ENCODE results near the gene EPPIN. TPM values are rescaled to one million over a fixed set of nuclear protein-coding genes. Genes with fewer than 3 reads are reported as not detected.

The EPPIN gene
- total RNA-seq (2021; fragmentation: NEBNext Ultra II Directional; extraction: Animal tissue kit (Norgen Biotek cat#: 25700)) (0.13 TPM in 1 of 2 replicates, not detected in the other), polyA plus RNA-seq (2011; rRNA removed) (0.06 TPM in 1 of 2 replicates, not detected in the other), polyA minus RNA-seq (2011; rRNA and poly(A)+ RNA removed) (not detected in 2 replicates)
- polyA plus RNA-seq (2011; cell fraction: cytosol; rRNA removed), result not detected
- polyA plus RNA-seq (2011; cell fraction: nucleus; rRNA removed), result 0.17 TPM
- polyA plus RNA-seq (2012, experiment 1 of 2), result 0.20 to 0.54 TPM (median 0.34 TPM) in 4 replicates
- 0.14 TPM for polyA plus RNA-seq (2012, experiment 2 of 2)
- 0.14 TPM for polyA plus RNA-seq (2013, experiment 1 of 2)
- polyA plus RNA-seq (2013, experiment 2 of 2), result 0.20 TPM
- not detected for polyA minus RNA-seq (2011; cell fraction: cytosol; rRNA and poly(A)+ RNA removed)
- polyA minus RNA-seq (2011; cell fraction: nucleus; rRNA and poly(A)+ RNA removed), result 0.20 TPM
- long read RNA-seq, experiment 1, result 0 reads
- long read RNA-seq, experiment 2, result 0 reads

DNA sequence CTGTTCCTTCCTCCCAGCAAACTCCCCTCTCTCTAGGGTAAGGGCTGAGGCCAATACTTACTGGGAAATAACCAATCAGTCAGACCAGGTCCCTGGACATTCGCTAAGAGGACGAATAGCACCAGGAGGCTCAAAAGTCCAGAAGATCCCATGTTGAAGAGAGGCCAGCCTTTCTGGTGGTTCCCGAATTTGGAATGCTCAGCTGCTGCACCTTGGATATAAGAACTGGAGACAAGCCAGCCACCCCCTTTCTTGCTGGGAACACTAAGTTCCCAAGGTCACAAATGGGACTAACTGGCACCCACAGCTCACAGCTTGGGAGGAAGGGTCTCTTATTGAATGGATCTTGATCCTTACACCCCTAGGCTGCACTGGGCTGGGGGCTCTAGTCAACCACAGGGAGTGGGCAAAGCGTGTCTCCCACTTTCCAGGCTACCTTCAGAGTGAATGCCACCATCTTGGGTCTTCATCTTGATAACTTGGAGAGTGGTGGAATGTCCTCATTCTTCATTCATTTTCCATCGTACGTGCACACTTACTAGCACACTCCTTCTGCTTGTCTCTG is at the start of gene EPPIN:
Gene EPPIN (minus strand): TSS at position 196 of the 565 bp plus-strand sequence. CDS start 44 bp downstream, at position 152.
- H3K9ac ChIP-seq (replicated peaks in 1 of 4; ENCODE audit: extremely low read depth in 1 of 4, low read depth in 3 of 4, low read length in 3 of 4), result no peak within 1 kb of the TSS
- no peaks in the 10 kb centered on the region for H3K27me3 ChIP-seq (replicated peaks in 1 of 4; ENCODE audit: control insufficient read depth in 3 of 4, extremely low read depth in 1 of 4, insufficient read depth in 3 of 4, low read length in 3 of 4)
- H3K4me1 ChIP-seq (replicated peaks in 1 of 4; ENCODE audit: control insufficient read depth in 3 of 4, insufficient read depth in 4 of 4, low read length in 3 of 4), result peaks cover 0 to 5% (median 0%) of the 10 kb centered on the region in 4 experiments; a peak in 1 of 7 replicates
- ChIA-PET POLR2A (ENCODE audit: partially characterized antibody) (interaction anchor here (1.4 kb wide), 1 partner anchor 265 kb away, joined by 3 read pairs; the partner anchor contains the start of gene UBE2C), CTCF (ENCODE audit: partially characterized antibody) (interaction anchor here (0.6 to 6.2 kb wide), 9 partner anchors 9 to 465 kb away, joined by 3 to 73 read pairs (median 3); partner anchors contain the start of gene WFDC6)
- H3K79me2 ChIP-seq (ENCODE audit: control insufficient read depth in 1 of 2, insufficient read depth in 2 of 2, low read length in 2 of 2), result no peaks in the 10 kb centered on the region
- H3K4me3 ChIP-seq (ENCODE audit: extremely low read depth in 1 of 4, insufficient read depth in 2 of 4, low read depth in 3 of 4, low read length in 4 of 4), result no peak within 1 kb of the TSS
- no peak within 1 kb of the TSS for H3K14ac ChIP-seq (ENCODE audit: insufficient read length)
- FAIRE-seq, result no peak
- H4K5ac ChIP-seq (ENCODE audit: insufficient read length, low read depth, low read length), result no peak within 1 kb of the TSS
- H4K8ac ChIP-seq (ENCODE audit: extremely low read depth, insufficient read depth, low read length), result no peak within 1 kb of the TSS
- no peak within 1 kb of the TSS for H3K18ac ChIP-seq (ENCODE audit: extremely low read depth, low read length)
- WGBS, 2 experiments (ENCODE audit: extremely low coverage in 1 of 2, insufficient coverage in 1 of 2, insufficient read length in 1 of 2, insufficient replicate concordance in 2 of 2, low coverage in 1 of 2, low lambda C conversion rate in 2 of 2, missing lambda C conversion rate in 1 of 2), result 92% methylated on average over 6 of the region's 6 CpGs; no CpG with 5 or more reads in 1 of the 2 experiments
- H4K91ac ChIP-seq (replicated peaks; ENCODE audit: insufficient read length, low read length), result peak within 1 kb of the TSS; percentile 15
- H3K27ac ChIP-seq (ENCODE audit: low read depth, low read length), result no peak within 1 kb of the TSS
- H3K23ac ChIP-seq (ENCODE audit: insufficient read length), result no peak within 1 kb of the TSS
- no peak within 1 kb of the TSS for H2AFZ ChIP-seq (ENCODE audit: low read length)
- H4K20me1 ChIP-seq (replicated peaks in 1 of 2; ENCODE audit: control insufficient read depth in 1 of 2, insufficient read depth in 2 of 2, low read length in 2 of 2), result no peaks in the 10 kb centered on the region
- H2BK12ac ChIP-seq (ENCODE audit: low read depth, low read length), result peak within 1 kb of the TSS; percentile 40; the same call in 1 of the 2 replicates
- no peak within 1 kb of the TSS for H2BK120ac ChIP-seq (replicated peaks; ENCODE audit: low read depth, low read length)
- H3K56ac ChIP-seq (replicated peaks; ENCODE audit: insufficient read length, low read depth, low read length), result no peak within 1 kb of the TSS
- H3K23me2 ChIP-seq (ENCODE audit: low read depth, low read length), result peaks cover 4% of the 10 kb centered on the region; the same call in 1 of the 2 replicates
- no peak for DNase-seq (ENCODE audit: low read depth in 1 of 2, low spot score in 2 of 2)
- peak within 1 kb of the TSS; percentile 69; the same call in 1 of the 2 replicates for H2AK5ac ChIP-seq (ENCODE audit: low read depth, low read length)
- H2BK5ac ChIP-seq (ENCODE audit: low read depth, low read length), result 0 out of 2 replicates have a peak within 1 kb of the TSS, but pooled peaks have one; percentile 38
- H2BK20ac ChIP-seq (ENCODE audit: low read length), result peak within 1 kb of the TSS; percentile 90
- H2BK15ac ChIP-seq (ENCODE audit: low read length), result no peak within 1 kb of the TSS
- no peak within 1 kb of the TSS for H3K4ac ChIP-seq (replicated peaks; ENCODE audit: insufficient read length, low read depth, low read length)
- no peaks in the 10 kb centered on the region; a peak in 1 of 4 replicates for H3K9me3 ChIP-seq (ENCODE audit: insufficient read depth in 2 of 2, low read depth in 1 of 2, low read length in 1 of 2)
- no peaks in the 10 kb centered on the region for H3K79me1 ChIP-seq (ENCODE audit: low read depth, low read length)
- no peak within 1 kb of the TSS for H3K4me2 ChIP-seq (ENCODE audit: insufficient read depth in 1 of 2, low read depth in 2 of 2, low read length in 2 of 2)
- H3K36me3 ChIP-seq (ENCODE audit: control insufficient read depth in 2 of 4, insufficient read depth in 4 of 4, low read length in 3 of 4), result no peaks in the 10 kb centered on the region
- TF ChIP-seq CREB1 (IDR thresholded peaks at IDR 0.05) (no peak), BACH1 (IDR thresholded peaks at IDR 0.05; ENCODE audit: low read length) (no peak)
- TF ChIP-seq, protein P1, sequence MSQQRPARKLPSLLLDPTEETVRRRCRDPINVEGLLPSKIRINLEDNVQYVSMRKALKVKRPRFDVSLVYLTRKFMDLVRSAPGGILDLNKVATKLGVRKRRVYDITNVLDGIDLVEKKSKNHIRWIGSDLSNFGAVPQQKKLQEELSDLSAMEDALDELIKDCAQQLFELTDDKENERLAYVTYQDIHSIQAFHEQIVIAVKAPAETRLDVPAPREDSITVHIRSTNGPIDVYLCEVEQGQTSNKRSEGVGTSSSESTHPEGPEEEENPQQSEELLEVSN (IDR thresholded peaks at IDR 0.05), result no peak
